Measurements from ENCODE around the gene SLC22A17.
A peak's percentile ranks its signal among the peaks of the same experiment; 100 is the strongest.

DNA sequence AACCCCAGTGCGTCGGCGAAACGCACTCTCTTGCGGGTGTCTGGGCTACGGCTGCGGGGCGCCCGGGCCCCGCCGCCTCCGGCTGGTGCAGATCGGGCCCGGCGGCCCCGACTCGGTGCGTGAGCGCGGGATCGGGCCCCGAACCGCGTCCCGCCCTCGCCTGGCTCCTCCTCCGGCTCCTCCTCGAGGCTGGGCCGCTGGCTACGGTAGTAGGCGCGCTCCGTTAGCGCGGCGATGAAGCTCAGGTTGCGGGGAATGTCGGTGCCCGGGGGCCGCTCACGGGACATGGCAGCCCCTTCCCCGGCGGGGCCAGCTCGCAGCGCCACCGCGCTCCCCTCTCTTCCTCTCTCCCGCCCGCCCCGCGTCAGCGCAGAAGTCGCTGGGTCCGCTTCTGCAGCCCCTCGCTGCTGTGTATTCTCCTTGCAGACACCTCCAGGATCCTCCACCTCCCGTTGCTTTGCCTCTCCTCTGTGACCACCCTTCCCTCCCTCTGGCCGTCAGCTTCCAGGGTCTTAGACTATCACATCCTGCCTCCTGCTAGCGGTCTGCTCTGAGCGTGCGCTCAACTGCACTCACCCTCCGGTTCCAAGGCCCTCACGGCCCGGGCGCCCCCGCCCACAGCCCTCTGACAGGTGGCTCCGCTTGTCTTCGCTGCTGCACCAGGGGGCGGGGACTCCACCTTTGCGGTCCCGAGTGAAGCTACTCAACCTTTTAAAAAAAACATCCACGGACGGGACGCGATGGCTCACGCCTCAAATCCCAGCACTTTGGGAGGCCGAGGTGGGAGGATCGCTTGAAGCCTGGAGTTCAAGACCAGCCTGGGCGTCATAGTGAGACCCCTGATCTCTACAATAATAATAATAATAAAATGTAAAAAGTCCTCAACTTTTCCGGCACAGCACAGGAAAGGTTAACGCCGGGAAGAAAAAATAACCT, 50.1 kb downstream of the SLC22A17 start, which contains the start of gene PPP1R3E:
- TF ChIP-seq POLR2A (IDR thresholded peaks at IDR 0.05; ENCODE audit: low read length) (peak; percentile 32), GATA1 (IDR thresholded peaks at IDR 0.05; ENCODE audit: low read depth, low read length) (no peak)

Data from erythroblast (primary cell).